Measurements from ENCODE around the gene RNFT2. TPM values are rescaled to one million over a fixed set of nuclear protein-coding genes. Genes with fewer than 3 reads are reported as not detected.
A peak's percentile ranks its signal among the peaks of the same experiment; 100 is the strongest.

RNFT2 gene
- total RNA-seq, 1 experiment from 2014 or later = 29.5 TPM

GRCh38 chr12:116806845-116807440, 68.8 kb downstream of the RNFT2 start:
- no peak overlapping the region for H3K23ac ChIP-seq (ENCODE audit: insufficient read length, low read depth, low read length)
- H3K9ac ChIP-seq (ENCODE audit: extremely low read depth, insufficient read length, low read length) = no peak overlapping the region
- no peaks in the 10 kb centered on the region for H3K9me3 ChIP-seq (ENCODE audit: control insufficient read depth, low read depth, low read length)
- H4K5ac ChIP-seq (ENCODE audit: insufficient read length, low read depth, low read length) = no peak overlapping the region
- H3K23me2 ChIP-seq (ENCODE audit: insufficient read length, low read depth, low read length, poor library complexity, severe bottlenecking) = no peaks in the 10 kb centered on the region
- TF ChIP-seq CTCF (conservative IDR thresholded peaks at IDR 0.05) = no peak
- Mint-ChIP-seq H3K27me3 (ENCODE audit: low read depth) (no peaks in the 10 kb centered on the region), H3K27ac (peak overlapping the region in 1 of 3 experiments; percentile 71; a peak in 2 of 7 replicates), H3K4me1 (no peaks in the 10 kb centered on the region), H3K36me3 (ENCODE audit: insufficient read depth in 1 of 3, low read depth in 3 of 3) (peaks cover 4 to 8% (median 5%) of the 10 kb centered on the region in 3 experiments; a peak in 4 of 7 replicates), H3K4me3 (no peak overlapping the region), H3K9me3 (no peaks in the 10 kb centered on the region)
- DNase-seq = no peak
- H3T11ph ChIP-seq (ENCODE audit: low read length) = no peak overlapping the region
- no peak overlapping the region for H3K4ac ChIP-seq (ENCODE audit: low read depth, low read length)
- no peak overlapping the region for H2BK15ac ChIP-seq (ENCODE audit: low read depth, low read length)
- no peak overlapping the region for H3K18ac ChIP-seq (ENCODE audit: insufficient read length, low read depth, low read length)
- no peak overlapping the region for H3K27ac ChIP-seq (ENCODE audit: insufficient read length, low read depth, low read length)
- H4K91ac ChIP-seq (ENCODE audit: insufficient read length, low read depth, low read length) = no peak overlapping the region
- no CpG with 5 or more reads among the region's 10 CpGs for WGBS (ENCODE audit: extremely low coverage, insufficient read length, low lambda C conversion rate)
- no peak overlapping the region for H3K4me2 ChIP-seq (ENCODE audit: insufficient read depth, insufficient read length, low read length)
- no peak overlapping the region for H2BK12ac ChIP-seq (ENCODE audit: insufficient read length, low read depth, low read length)
- no peaks in the 10 kb centered on the region for H3K27me3 ChIP-seq (ENCODE audit: insufficient read depth, low read length)
- no peak overlapping the region for H4K8ac ChIP-seq (replicated peaks; ENCODE audit: insufficient read length, low read depth, low read length)
- H2BK20ac ChIP-seq (ENCODE audit: low read depth, low read length, poor library complexity, severe bottlenecking) = no peak overlapping the region
- H2AFZ ChIP-seq (ENCODE audit: low read length) = no peak overlapping the region
- no peak overlapping the region for H3K14ac ChIP-seq (ENCODE audit: insufficient read depth, low read length)
- no peaks in the 10 kb centered on the region for H4K20me1 ChIP-seq (ENCODE audit: control insufficient read depth, insufficient read depth, insufficient read length)
- no peaks in the 10 kb centered on the region for H3K4me1 ChIP-seq (ENCODE audit: insufficient read depth, low read length)
- no peak overlapping the region for H2BK5ac ChIP-seq (ENCODE audit: insufficient read length, low read length)
- H2AK5ac ChIP-seq (ENCODE audit: insufficient read length, low read length) = no peak overlapping the region
- H3K79me1 ChIP-seq (ENCODE audit: insufficient read depth, low read depth, low read length, poor library complexity, severe bottlenecking) = no peaks in the 10 kb centered on the region
- no peak overlapping the region for H2BK120ac ChIP-seq (ENCODE audit: low read depth, low read length, poor library complexity, severe bottlenecking)
- H3K56ac ChIP-seq (ENCODE audit: insufficient read length, low read depth, low read length) = no peak overlapping the region
- H3K79me2 ChIP-seq (ENCODE audit: insufficient read depth, low read length) = no peaks in the 10 kb centered on the region

All from H9 (cell line).